NCI-H146 treated with DMSO at 0.1 percent for 48 hours (cell line): Measurements from ENCODE around the gene RTN4RL2.
"Not testable (repeated sequence)": the region's sequence is repeated elsewhere in the genome, so short reads cannot be mapped to it uniquely, and the experiment has no call there.

Experiments
- DNase-seq: peaks from one replicate; lab custom pipeline; 2025; ENCODE audit not compliant: unreplicated experiment; lab: John Stamatoyannopoulos, UW

The RTN4RL2 gene

GRCh38 chr11:57432149-57432561 is 28.2 kb upstream of the RTN4RL2 start:
- no peak for DNase-seq

- no peak for DNase-seq
Measured at GRCh38 chr11:57432714-57433163, 27.6 kb upstream of the RTN4RL2 start.

GRCh38 chr11:57434640-57435546 is 25.4 kb upstream of the RTN4RL2 start:
- no peak for DNase-seq

GRCh38 chr11:57436031-57436430 is 24.3 kb upstream of the RTN4RL2 start:
- no peak for DNase-seq

- no peak for DNase-seq
Measured at GRCh38 chr11:57438345-57439285, 21.7 kb upstream of the RTN4RL2 start.

- DNase-seq, result no peak
Measured at GRCh38 chr11:57439786-57440185, 20.5 kb upstream of the RTN4RL2 start.

GRCh38 chr11:57440744-57441414 is 19.4 kb upstream of the RTN4RL2 start:
- DNase-seq, result no peak

- no peak for DNase-seq
Measured at GRCh38 chr11:57444362-57445121, 15.8 kb upstream of the RTN4RL2 start.

GRCh38 chr11:57445122-57445394 is 15.3 kb upstream of the RTN4RL2 start:
- not testable (repeated sequence) for DNase-seq

- no peak for DNase-seq
Measured at GRCh38 chr11:57446055-57446454, 14.3 kb upstream of the RTN4RL2 start.

- no peak for DNase-seq
Measured at GRCh38 chr11:57453543-57454177, 6.7 kb upstream of the RTN4RL2 start.

- DNase-seq, result peak; percentile 68
Measured at GRCh38 chr11:57456960-57457642, 3.2 kb upstream of the RTN4RL2 start.

GRCh38 chr11:57457643-57458023 is 2.7 kb upstream of the RTN4RL2 start:
- no peak for DNase-seq

GRCh38 chr11:57458060-57458409 is 2.3 kb upstream of the RTN4RL2 start:
- no peak for DNase-seq

GRCh38 chr11:57458410-57459163 is 1.7 kb upstream of the RTN4RL2 start:
- no peak for DNase-seq

GRCh38 chr11:57459164-57460021 is 935 bp upstream of the RTN4RL2 start:
- DNase-seq, result no peak

GRCh38 chr11:57460758-57461749 is 726 bp downstream of the RTN4RL2 start:
- DNase-seq, result no peak
